HG03354 (cell line): ENCODE results near the gene GPC1.

Experiments used
- ATAC-seq: cut with Tn5 transposase; IDR thresholded peaks from one replicate; pipeline ENCODE4 v1.9.1; 2021; ENCODE audit warnings: mild to moderate bottlenecking; ENCODE audit not compliant: unreplicated experiment, poor library complexity, severe bottlenecking

GPC1 gene

DNA sequence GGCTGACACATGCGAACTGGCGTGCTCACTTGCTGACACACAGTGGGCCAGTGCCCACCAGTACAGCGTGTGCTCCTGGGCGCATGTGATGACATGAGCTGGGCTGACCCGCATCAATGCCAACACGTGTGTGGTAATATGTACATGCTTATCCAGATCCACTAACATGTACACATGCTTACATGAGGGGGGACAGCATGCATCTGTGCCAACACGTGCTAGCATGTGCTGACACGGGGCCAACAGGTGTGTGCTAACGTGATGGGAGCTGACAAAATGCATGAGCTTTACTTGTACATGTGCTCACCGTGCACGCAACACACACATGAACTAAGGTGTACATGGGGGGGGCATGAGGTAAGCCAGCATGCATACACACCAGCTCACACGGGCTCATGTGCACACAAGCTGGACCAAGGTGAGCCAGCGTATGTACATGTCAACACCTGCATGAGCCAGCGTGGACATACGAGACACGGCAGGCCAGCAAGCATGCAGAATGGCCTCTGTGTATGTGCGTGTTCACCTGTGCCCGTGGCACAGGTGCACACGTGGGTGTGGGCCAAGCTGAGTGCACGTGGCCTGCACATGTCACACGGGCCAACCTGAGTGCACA is 28.5 kb downstream of the GPC1 start:
- ATAC-seq: no peak

DNA sequence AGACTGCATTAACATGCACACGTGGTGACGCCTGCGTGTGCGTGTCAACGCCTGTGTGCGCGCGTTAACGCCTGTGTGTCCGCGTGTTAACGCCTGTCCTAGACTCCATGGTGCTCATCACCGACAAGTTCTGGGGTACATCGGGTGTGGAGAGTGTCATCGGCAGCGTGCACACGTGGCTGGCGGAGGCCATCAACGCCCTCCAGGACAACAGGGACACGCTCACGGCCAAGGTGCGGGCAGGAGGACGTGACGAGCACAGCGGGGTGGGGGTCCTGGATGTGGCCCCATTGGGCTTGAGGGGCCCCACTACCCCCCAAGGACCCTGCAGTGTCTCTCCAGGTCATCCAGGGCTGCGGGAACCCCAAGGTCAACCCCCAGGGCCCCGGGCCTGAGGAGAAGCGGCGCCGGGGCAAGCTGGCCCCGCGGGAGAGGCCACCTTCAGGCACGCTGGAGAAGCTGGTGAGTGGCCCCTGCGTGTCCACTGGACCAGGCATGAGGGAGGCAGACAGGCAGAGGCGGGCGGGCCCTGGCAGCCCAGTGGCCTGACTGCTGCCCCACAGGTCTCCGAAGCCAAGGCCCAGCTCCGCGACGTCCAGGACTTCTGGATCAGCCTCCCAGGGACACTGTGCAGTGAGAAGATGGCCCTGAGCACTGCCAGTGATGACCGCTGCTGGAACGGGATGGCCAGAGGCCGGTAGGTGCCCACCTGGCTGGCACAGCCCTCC is 29.2 kb downstream of the GPC1 start:
- no peak for ATAC-seq

DNA sequence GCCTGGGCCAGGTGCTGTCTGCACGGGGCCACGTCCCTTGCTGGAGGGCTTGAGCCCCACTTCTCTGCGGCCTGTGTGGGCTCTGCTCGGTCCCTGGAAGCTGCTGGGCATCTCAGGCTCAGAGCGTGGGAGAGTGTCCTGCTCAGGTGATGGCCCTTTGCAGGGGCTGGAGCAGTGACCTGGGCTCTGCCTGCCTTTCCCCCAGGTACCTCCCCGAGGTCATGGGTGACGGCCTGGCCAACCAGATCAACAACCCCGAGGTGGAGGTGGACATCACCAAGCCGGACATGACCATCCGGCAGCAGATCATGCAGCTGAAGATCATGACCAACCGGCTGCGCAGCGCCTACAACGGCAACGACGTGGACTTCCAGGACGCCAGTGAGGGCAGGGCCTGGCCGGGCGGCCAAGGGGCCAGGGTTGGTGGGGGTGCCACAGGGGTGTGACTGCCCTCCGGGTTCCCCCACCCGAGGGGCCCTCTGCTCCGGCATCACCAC is 29.9 kb downstream of the GPC1 start:
- no peak for ATAC-seq

DNA sequence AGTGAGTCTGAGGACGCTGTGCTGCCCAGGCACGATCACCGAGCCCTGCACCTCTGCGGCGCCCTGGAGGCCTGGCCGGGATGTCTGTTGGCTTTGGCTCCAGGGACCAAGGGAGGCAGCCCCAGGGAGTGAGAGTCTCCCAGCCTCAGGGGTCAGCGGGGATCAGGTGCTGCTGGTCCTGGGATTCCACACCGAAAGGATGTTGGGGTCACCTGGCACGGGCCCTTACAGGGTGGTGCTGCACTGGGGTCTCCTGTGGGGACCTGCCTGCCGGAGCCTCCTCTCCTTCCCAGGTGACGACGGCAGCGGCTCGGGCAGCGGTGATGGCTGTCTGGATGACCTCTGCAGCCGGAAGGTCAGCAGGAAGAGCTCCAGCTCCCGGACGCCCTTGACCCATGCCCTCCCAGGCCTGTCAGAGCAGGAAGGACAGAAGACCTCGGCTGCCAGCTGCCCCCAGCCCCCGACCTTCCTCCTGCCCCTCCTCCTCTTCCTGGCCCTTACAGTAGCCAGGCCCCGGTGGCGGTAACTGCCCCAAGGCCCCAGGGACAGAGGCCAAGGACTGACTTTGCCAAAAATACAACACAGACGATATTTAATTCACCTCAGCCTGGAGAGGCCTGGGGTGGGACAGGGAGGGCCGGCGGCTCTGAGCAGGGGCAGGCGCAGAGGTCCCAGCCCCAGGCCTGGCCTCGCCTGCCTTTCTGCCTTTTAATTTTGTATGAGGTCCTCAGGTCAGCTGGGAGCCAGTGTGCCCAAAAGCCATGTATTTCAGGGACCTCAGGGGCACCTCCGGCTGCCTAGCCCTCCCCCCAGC is 30.5 kb downstream of the GPC1 start:
- no peak for ATAC-seq

DNA sequence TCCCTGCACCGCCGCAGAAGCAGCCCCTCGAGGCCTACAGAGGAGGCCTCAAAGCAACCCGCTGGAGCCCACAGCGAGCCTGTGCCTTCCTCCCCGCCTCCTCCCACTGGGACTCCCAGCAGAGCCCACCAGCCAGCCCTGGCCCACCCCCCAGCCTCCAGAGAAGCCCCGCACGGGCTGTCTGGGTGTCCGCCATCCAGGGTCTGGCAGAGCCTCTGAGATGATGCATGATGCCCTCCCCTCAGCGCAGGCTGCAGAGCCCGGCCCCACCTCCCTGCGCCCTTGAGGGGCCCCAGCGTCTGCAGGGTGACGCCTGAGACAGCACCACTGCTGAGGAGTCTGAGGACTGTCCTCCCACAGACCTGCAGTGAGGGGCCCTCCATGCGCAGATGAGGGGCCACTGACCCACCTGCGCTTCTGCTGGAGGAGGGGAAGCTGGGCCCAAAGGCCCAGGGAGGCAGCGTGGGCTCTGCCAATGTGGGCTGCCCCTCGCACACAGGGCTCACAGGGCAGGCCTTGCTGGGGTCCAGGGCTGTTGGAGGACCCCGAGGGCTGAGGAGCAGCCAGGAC is 31.2 kb downstream of the GPC1 start:
- ATAC-seq: no peak

DNA sequence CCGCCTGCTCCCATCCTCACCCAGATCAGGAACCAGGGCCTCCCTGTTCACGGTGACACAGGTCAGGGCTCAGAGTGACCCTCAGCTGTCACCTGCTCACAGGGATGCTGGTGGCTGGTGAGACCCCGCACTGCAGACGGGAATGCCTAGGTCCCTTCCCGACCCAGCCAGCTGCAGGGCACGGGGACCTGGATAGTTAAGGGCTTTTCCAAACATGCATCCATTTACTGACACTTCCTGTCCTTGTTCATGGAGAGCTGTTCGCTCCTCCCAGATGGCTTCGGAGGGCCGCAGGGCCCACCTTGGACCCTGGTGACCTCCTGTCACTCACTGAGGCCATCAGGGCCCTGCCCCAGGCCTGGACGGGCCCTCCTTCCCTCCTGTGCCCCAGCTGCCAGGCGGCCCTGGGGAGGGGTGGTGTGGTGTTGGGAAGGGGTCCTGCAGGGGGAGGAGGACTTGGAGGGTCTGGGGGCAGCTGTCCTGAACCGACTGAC is 31.7 kb downstream of the GPC1 start:
- no peak for ATAC-seq

DNA sequence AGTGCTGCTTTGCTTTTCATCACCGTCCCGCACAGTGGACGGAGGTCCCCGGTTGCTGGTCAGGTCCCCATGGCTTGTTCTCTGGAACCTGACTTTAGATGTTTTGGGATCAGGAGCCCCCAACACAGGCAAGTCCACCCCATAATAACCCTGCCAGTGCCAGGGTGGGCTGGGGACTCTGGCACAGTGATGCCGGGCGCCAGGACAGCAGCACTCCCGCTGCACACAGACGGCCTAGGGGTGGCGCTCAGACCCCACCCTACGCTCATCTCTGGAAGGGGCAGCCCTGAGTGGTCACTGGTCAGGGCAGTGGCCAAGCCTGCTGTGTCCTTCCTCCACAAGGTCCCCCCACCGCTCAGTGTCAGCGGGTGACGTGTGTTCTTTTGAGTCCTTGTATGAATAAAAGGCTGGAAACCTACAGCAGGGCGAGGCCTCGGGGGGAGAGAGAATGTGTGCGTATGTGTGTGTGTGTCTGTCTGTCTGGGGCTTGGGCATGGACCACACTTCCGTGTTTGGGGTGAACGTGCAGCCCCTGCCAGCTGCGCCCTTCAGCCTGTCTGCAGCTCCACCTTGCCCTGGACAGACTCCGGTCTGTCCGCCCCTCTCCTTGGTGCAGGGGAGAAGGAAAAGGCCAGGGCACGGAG is 32.3 kb downstream of the GPC1 start:
- no peak for ATAC-seq

DNA sequence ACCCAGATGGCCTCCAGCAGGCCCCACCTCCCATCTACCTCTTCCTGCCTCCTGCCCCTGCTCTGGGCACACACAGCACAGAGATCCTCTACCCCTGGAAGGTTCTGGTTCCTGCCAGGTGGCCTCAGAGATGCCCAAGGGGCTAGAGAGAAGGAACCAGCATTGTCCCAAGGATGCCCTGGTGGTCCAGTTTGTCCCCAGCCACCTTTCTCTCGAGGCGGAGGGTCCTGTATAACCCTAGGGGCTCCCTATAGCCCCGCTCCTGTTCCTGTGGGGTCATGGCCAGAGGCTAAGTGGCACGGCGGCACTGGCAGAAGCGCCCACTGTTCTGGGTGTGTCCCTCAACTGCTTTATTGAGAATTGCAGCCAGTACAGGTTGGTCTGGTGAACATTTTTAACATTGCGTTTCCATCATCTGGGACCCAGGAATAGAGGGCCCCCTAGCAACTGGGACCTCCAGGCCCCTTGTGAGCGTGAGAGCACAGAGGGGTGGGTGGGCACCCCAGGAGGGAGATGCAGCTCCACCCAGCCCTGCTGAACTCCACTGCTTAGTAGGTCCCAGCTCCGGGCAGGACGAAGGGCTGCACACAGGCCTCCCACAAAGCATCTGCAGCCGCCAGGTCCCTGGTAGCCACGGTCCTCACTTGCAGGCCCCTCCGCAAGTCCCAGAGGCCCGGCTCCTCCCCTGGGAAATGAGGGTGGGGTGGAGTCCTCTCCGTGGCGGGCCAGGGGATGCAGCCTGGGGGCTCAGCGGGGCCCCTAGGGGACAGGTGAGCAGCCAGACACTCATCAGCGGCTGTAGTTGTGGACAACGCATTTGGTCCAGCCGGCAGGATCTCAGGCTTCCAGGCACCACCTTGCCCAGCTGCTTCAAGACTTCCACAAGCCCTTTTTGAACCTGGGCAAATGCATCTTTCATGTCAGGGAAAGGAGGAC is 33.1 kb downstream of the GPC1 start:
- no peak for ATAC-seq

DNA sequence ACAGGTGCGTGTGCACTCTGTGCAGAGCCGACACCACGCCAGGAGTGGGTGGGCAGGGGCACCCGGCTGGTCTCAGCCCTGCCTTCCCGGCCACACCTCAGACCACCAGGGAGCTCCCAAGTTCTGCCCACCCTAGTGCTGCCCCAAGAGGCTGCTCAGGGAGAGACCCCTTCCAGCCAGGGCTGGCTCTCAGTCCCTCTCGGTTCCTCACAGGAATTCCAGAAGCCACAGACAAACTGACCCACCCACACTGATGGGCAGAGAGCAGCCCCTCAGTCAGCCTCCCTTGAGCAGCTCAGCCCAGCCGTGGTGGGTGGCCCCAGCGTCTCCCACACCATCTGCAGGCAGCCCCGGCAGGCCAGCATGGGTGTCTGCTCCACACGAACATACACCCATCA is 33.8 kb downstream of the GPC1 start:
- ATAC-seq: no peak

DNA sequence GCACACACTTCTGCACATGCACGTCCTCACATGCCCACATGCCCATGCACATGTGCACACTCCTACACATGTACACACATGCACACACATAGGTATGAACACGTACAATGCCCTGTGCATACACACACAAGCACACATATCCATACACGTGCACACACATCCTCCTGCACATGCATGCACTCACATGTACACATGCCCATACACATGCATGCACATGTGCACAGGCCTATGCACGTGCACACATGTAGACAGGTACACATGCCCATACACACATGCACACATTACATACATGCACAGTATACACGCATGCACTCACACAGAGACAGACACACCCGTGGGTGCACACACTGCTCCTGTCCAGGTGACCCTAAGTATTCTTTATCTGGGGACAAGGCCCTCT is 34.3 kb downstream of the GPC1 start:
- no peak for ATAC-seq

DNA sequence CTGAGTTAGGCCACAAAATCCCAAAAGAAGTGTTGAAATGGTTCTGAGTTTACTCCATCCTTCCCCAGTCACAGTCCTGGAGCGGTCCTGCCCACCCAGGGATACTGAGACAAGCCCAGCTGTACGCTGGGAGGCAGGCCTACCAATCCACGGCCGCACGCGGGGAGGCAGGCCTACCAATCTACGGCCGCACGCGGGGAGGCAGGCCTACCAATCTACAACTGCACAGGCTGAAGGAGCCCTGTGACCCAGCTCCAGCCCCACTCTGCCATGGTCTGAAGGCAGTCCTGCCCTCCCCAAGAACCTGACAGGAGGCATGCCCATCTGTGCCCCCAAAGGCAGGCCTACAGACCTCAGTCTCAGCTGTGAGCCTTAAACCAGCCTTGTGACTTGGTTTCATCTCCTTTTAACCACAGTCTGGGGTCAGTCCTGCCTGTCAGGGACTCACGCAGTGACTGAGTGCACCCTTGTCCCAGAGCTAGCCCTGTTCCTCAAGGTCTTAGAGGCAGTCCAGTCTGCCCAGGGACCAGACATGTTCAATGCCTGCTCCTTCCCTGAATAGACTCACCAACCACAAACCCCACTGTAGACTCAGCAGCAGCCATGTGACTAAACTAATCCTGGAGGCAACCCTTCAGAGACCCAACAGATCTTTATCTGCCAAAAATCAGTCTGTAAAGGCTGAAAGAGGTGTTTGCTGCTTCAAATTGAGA is 36.8 kb downstream of the GPC1 start:
- no peak for ATAC-seq

DNA sequence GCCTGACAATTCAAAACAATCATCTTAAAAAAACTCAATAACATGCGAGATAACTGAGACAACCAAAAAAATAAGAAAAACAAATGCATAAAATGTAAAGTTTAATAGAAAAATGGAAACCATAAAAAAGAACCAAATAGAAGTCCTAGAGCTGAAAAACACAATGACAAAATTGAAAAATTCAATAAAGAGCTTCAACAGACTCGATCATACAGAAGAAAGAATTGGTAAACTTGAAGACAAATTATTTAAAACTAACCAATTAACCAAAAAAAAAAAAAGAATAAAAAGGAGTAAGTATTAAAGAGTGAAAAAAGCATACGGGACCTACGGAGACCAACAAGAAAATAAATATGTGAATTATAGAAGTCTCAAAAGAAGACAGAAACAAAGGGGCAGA is 37.7 kb downstream of the GPC1 start:
- no peak for ATAC-seq

DNA sequence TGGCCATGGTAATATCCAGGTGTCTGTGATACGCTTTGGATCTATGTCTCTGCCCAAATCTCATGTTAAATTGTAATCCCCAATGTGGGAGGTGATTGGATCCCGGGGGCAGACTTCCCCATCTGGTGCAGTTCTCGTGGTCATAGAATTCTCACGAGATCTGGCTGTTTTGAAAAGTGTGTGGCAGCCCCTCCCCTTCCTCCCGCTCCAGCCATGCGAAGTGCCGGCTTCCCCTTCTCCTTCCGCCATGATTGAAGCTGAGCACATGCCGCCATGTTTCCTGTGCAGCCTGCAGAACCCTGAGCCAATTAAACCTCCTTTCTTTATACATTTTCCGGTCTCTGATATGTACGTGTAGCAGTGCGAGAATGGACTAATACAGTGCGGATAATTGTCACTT is 42.5 kb downstream of the GPC1 start:
- no peak for ATAC-seq

DNA sequence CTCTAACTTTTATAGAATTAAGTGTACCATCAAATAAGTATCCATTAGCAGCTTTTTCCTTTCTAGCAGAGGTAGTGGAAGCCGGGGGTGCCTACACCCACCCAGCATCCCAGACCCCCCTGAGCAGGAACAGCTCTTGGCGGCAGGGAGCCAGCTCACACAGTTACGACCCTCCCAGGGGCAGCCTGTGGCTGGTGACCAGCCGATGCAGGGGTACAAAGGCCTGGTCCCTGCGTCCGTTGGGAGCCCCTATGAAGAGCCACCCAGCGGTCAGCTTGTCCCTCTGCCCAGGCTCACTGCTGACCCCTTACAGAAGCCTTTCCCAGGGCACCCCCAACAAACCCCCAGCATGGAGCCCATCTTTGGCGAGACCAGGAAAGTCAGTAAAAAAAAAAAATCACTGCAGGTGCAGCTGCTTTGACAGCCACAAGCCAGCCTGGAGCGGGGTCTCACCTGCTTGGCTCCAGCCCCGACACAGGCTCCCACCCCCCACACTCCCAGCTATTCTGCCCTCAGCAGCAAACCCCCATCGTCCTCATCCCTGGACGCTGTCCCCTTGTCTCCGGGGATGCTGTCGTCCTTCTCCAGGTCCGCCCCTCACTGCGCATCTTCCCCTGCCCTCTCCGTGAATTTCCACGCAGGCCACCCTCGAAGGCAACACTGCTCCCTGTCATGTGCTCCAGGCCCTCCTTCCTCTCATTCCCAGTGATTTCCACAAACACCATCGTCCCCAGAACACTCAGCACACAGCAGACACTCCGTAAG is 43.1 kb downstream of the GPC1 start:
- ATAC-seq: no peak

DNA sequence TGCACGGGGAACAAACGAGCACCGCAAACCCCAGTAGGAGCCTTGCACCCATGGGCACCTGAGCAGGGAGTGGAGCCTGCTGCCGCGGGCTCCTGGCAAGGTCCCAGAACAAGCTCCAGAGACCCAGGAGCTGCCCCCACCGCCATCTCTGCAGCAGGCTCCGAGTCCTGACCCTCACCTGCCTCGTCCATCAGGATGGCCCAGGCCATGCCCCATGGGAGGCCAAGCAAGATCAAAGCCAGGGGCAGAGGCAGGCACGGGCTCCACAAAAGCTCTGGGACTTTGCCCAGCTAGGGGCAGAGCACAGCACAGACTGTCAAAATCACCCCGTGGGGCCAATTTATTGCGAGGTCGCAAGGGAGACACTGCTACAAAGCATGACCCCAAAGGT is 43.6 kb downstream of the GPC1 start:
- ATAC-seq: no peak

DNA sequence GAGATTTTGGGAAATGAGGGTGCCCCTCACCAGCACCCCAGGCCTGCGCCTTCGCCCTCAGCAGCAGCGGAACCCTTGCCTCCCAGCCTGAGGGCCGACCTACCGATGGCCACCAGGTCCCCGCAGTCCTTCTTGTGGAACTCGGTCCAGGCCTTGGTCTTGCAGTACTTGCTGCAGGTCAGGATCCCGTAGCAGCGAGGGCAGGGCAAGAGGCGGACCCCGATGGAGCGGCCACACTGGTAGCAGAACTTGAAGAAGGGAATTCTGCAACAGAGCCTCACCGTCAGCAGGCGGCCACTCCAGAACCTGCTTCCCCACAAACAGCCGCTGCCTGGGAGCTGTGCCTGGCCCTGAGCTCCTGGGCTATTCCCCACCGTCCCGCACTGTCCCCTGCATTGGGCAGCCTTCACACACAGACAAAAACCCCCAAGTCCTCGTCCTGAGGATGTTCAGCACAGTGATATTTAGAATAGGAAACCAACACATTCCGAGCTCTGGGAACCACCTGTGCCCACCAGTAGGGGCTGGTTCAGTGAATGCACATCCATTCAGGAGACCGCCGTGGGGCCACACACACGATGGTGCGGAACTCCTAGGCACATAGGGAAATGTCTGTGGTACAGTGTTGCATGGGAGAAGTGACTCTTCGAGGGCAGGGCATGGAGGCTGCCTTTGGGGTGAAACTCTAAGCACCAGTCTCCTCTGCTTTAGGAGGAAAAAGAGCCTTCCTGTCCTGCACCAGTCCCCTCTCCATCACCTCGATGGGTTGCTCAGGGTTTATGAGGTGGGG is 45.6 kb downstream of the GPC1 start:
- no peak for ATAC-seq

DNA sequence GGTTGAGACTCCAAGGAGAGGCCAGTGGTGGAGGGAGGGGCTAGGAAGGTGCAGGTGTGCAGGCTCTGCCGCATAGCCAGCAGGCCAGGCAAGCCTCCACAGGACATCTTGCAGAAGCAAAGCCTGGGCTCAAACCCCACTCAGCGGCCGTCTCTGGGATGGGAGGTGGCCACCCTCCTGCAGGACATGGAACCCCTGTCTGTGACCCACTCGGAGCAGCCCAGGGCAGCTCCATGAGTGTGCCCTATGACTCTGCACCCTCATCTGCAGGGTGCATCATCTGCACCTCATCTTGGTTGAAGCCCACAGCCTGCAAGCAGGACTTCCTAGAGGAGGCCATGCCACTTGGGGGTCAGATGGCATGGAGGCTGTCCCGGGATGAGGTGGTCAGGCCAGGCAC is 46.3 kb downstream of the GPC1 start:
- ATAC-seq: no peak
